ENCODE measurements around the gene PLEKHG5.
A peak's percentile ranks its signal among the peaks of the same experiment; 100 is the strongest.
"Not testable (repeated sequence)": the region's sequence is repeated elsewhere in the genome, so short reads cannot be mapped to it uniquely, and the experiment has no call there.

The PLEKHG5 gene

GRCh38 chr1:6447818-6448748, 43.4 kb downstream of the PLEKHG5 start:
- peaks cover 4% of the 10 kb centered on the region; the same call in 1 of the 2 replicates for H3K27me3 ChIP-seq (replicated peaks; ENCODE audit: control insufficient read depth, insufficient read depth, low read length)

GRCh38 chr1:6447016-6447817, 44.2 kb downstream of the PLEKHG5 start:
- no peak for DNase-seq (ENCODE audit: extremely low read depth, insufficient read length)
- H3K27me3 ChIP-seq (replicated peaks; ENCODE audit: control insufficient read depth, insufficient read depth, low read length) = peaks cover 4% of the 10 kb centered on the region; the same call in 1 of the 2 replicates
- no peaks in the 10 kb centered on the region for H3K36me3 ChIP-seq (ENCODE audit: control insufficient read depth, insufficient read depth, low read length)
- peak overlapping the region; percentile 22 for H3K4me3 ChIP-seq (replicated peaks; ENCODE audit: low read depth, low read length)
- no peak for TF ChIP-seq CTCF (IDR thresholded peaks at IDR 0.05; ENCODE audit: insufficient read depth, low read length, poor library complexity, severe bottlenecking)

More at GRCh38 chr1:6447818-6448748, 43.4 kb downstream of the PLEKHG5 start:
- no peak for DNase-seq (ENCODE audit: extremely low read depth, insufficient read length)
- no peaks in the 10 kb centered on the region for H3K36me3 ChIP-seq (ENCODE audit: control insufficient read depth, insufficient read depth, low read length)
- peak; percentile 36 for TF ChIP-seq CTCF (IDR thresholded peaks at IDR 0.05; ENCODE audit: insufficient read depth, low read length, poor library complexity, severe bottlenecking)
- peak overlapping the region; percentile 22 for H3K4me3 ChIP-seq (replicated peaks; ENCODE audit: low read depth, low read length)

GRCh38 chr1:6446665-6447015, 44.8 kb downstream of the PLEKHG5 start:
- no peak for TF ChIP-seq CTCF (IDR thresholded peaks at IDR 0.05; ENCODE audit: insufficient read depth, low read length, poor library complexity, severe bottlenecking)
- Histone ChIP-seq H3K36me3 (ENCODE audit: control insufficient read depth, insufficient read depth, low read length) (no peaks in the 10 kb centered on the region), H3K4me3 (replicated peaks; ENCODE audit: low read depth, low read length) (no peak overlapping the region), H3K27me3 (replicated peaks; ENCODE audit: control insufficient read depth, insufficient read depth, low read length) (peaks cover 4% of the 10 kb centered on the region; the same call in 1 of the 2 replicates)
- DNase-seq (ENCODE audit: extremely low read depth, insufficient read length) = no peak

- not testable (repeated sequence) for H3K27me3 ChIP-seq (replicated peaks; ENCODE audit: control insufficient read depth, insufficient read depth, low read length); H3K36me3 ChIP-seq (ENCODE audit: control insufficient read depth, insufficient read depth, low read length); DNase-seq (ENCODE audit: extremely low read depth, insufficient read length); H3K4me3 ChIP-seq (replicated peaks; ENCODE audit: low read depth, low read length)
Observed at GRCh38 chr1:6445929-6446328, 45.5 kb downstream of the PLEKHG5 start.

GRCh38 chr1:6445062-6445763, 46.3 kb downstream of the PLEKHG5 start:
- Histone ChIP-seq H3K36me3 (ENCODE audit: control insufficient read depth, insufficient read depth, low read length) (no peaks in the 10 kb centered on the region), H3K4me3 (replicated peaks; ENCODE audit: low read depth, low read length) (no peak overlapping the region), H3K27me3 (replicated peaks; ENCODE audit: control insufficient read depth, insufficient read depth, low read length) (peaks cover 4% of the 10 kb centered on the region; the same call in 1 of the 2 replicates)
- DNase-seq (ENCODE audit: extremely low read depth, insufficient read length) = no peak
- TF ChIP-seq CTCF (IDR thresholded peaks at IDR 0.05; ENCODE audit: insufficient read depth, low read length, poor library complexity, severe bottlenecking) = peak; percentile 32

Measured in GM06990 (cell line).